Activated CD8-positive, alpha-beta T cell treated with anti-CD3 and anti-CD28 coated beads for 36 hours (primary cell): ENCODE measurements around the gene EXOSC7. TPM values are rescaled to one million over a fixed set of nuclear protein-coding genes. Genes with fewer than 3 reads are reported as not detected.

Experiments used
- ATAC-seq: fragments of 200-7000 bp; cut with Tn5 transposase; one replicate; pipeline ENCODE4 v1.10.0; 2021; ENCODE audit warnings: mild to moderate bottlenecking, moderate library complexity
- CTCF ChIA-PET: fragments of 350-600 bp; sonication (Branson Sonifier 250); formaldehyde crosslinking; loops from one replicate; lab custom pipeline; 2021; ENCODE audit warnings: antibody characterized with exemption; lab: Charles Lee
- POLR2A ChIA-PET: fragments of 350-600 bp; sonication (Branson Sonifier 250); formaldehyde crosslinking; loops from one replicate; lab custom pipeline; 2021; ENCODE audit warnings: antibody characterized with exemption; lab: Charles Lee
- DNase-seq: peaks from one replicate; pipeline ENCODE4 v3.0.0-alpha.2; 2020
- H3K27ac Mint-ChIP-seq: one replicate; pipeline ENCODE4 v1.8.0; 2021; ENCODE audit warnings: mild to moderate bottlenecking, mixed read lengths
- H3K27me3 Mint-ChIP-seq: one replicate; pipeline ENCODE4 v1.8.0; 2021; ENCODE audit warnings: mixed read lengths
- H3K36me3 Mint-ChIP-seq: one replicate; pipeline ENCODE4 v1.8.0; 2021; ENCODE audit warnings: low read depth, mixed read lengths
- H3K4me1 Mint-ChIP-seq: one replicate; pipeline ENCODE4 v1.8.0; 2021; ENCODE audit warnings: low read depth, mixed read lengths
- H3K4me3 Mint-ChIP-seq: one replicate; pipeline ENCODE4 v1.8.0; 2021; ENCODE audit warnings: mild to moderate bottlenecking, moderate library complexity, mixed read lengths
- H3K9me3 Mint-ChIP-seq: one replicate; pipeline ENCODE4 v1.8.0; 2021; ENCODE audit warnings: mixed read lengths
- intact Hi-C: fragments of 100-400 bp; cut with micrococcal nuclease; formaldehyde crosslinking; loops from one replicate; pipeline ENCODE4 v1.10.0; 2022
- total RNA-seq, 2 experiments: library from RNA; stranded (reverse); gene quantifications; one replicate each; pipeline ENCODE4 v1.2.3, GENCODE V29; 2021
- TF ChIP-seq, protein P1 (sequence below): fragments of 200-600 bp; IDR thresholded peaks from one replicate; pipeline ENCODE4 v1.8.0; 2022; ENCODE audit warnings: antibody characterized with exemption, mild to moderate bottlenecking

The EXOSC7 gene
- total RNA-seq, 2 experiments from 2014 or later, result 79.8 to 80.7 TPM

DNA sequence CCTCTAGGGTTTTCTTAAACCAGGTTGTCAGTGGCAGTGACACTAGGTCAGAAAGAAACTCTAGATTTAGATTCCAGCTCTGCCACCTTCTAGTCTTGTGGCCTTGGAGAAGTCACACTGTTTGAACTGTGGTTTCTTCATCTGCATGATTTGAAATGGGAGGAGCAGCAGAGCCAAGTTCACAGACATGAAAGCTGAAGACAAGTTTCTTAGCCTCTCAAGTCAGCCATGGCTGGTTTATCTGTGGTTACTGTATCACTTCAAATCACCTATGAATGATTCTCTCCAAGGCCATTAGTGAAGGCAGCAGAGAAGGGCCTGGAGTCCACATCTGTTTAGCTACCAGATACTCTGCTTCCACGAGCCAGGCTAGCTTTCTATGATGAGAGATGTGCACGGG lies 65.6 kb downstream of the EXOSC7 start:
- DNase-seq, result no peak
- Mint-ChIP-seq H3K4me1 (peaks cover 15% of the 10 kb centered on the region), H3K4me3 (no peak overlapping the region), H3K9me3 (no peaks in the 10 kb centered on the region), H3K36me3 (no peaks in the 10 kb centered on the region), H3K27ac (no peak overlapping the region), H3K27me3 (peaks cover 9% of the 10 kb centered on the region)
- intact Hi-C loops, result loop anchor here (2.0 to 5.0 kb wide), 2 partner anchors 169 to 456 kb away; no protein-coding TSS in a partner anchor
- TF ChIP-seq, protein P1, sequence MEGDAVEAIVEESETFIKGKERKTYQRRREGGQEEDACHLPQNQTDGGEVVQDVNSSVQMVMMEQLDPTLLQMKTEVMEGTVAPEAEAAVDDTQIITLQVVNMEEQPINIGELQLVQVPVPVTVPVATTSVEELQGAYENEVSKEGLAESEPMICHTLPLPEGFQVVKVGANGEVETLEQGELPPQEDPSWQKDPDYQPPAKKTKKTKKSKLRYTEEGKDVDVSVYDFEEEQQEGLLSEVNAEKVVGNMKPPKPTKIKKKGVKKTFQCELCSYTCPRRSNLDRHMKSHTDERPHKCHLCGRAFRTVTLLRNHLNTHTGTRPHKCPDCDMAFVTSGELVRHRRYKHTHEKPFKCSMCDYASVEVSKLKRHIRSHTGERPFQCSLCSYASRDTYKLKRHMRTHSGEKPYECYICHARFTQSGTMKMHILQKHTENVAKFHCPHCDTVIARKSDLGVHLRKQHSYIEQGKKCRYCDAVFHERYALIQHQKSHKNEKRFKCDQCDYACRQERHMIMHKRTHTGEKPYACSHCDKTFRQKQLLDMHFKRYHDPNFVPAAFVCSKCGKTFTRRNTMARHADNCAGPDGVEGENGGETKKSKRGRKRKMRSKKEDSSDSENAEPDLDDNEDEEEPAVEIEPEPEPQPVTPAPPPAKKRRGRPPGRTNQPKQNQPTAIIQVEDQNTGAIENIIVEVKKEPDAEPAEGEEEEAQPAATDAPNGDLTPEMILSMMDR, result no peak
- POLR2A ChIA-PET, result interaction anchor here (0.9 kb wide), 1 partner anchor 341 kb away, joined by 3 read pairs; no protein-coding TSS in a partner anchor
- no peak for ATAC-seq
- CTCF ChIA-PET, result interaction anchor here (0.6 to 15.6 kb wide), 25 partner anchors 8 to 469 kb away, joined by 3 to 390 read pairs (median 4); partner anchors contain the start of gene TMEM158

DNA sequence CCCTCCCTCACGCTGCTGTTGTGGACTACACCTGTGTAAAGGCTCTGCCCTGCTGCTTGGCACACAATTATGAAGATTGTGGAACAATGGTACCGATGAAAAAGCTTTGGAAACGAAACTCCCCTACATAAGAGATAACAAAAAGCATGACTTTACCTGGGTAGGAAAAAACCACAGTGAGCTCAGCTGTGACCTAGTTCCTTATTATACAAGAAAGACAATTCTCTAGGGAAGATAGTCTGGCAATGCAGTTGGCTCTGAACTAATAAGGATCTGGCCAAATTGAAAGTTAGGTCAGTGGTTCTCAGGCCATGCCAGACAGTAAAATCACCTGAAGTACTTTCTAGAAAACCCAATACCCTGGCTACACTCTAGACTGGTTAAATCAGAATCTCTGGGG lies 66.1 kb downstream of the EXOSC7 start:
- peaks cover 15% of the 10 kb centered on the region for H3K4me1 Mint-ChIP-seq
- TF ChIP-seq, protein P1, result no peak
- intact Hi-C loops, result loop anchor here (5.0 kb wide), 1 partner anchor 455 kb away; no protein-coding TSS in a partner anchor
- POLR2A ChIA-PET, result interaction anchor here (0.9 kb wide), 2 partner anchors 288 to 340 kb away, joined by 3 read pairs; no protein-coding TSS in a partner anchor
- no peaks in the 10 kb centered on the region for H3K36me3 Mint-ChIP-seq
- DNase-seq, result no peak
- ATAC-seq, result no peak
- no peak overlapping the region for H3K27ac Mint-ChIP-seq
- H3K9me3 Mint-ChIP-seq, result no peaks in the 10 kb centered on the region
- peaks cover 4% of the 10 kb centered on the region for H3K27me3 Mint-ChIP-seq
- CTCF ChIA-PET, result interaction anchor here (0.8 to 15.6 kb wide), 12 partner anchors 14 to 504 kb away, joined by 3 to 390 read pairs (median 5); partner anchors contain the start of gene TMEM158
- H3K4me3 Mint-ChIP-seq, result no peak overlapping the region

DNA sequence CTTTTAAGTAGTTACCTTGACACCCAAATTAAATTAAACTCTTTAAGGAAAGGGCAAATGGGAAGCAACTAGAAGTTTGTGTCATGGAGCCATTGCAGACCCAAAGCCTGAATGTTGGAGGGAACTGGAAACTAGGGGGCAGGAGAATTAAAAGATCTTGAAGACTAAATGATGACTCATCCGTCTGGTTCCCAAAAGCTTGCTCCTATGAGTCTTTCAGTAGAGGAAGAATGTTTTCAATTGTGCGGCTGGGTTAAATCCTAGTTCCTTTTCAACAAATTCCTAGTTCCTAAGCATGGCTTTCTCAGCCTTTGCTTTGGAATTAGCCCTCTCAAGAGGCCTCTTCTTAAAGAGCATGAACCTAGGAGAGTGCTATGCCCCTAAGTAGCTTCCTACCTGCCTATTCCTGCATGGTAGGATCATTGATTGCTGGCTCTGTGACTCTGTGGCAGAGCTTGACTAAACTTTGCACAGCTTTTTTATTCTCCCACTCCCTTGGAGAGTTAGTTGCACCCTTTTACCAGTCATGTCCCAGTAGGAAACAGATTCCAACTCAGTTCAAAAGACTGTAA lies 67.8 kb downstream of the EXOSC7 start:
- H3K4me3 Mint-ChIP-seq, result no peak overlapping the region
- no peaks in the 10 kb centered on the region for H3K36me3 Mint-ChIP-seq
- POLR2A ChIA-PET, result no interaction called here
- H3K4me1 Mint-ChIP-seq, result peaks cover 15% of the 10 kb centered on the region
- ATAC-seq (no peak), DNase-seq (no peak)
- no peaks in the 10 kb centered on the region for H3K9me3 Mint-ChIP-seq
- CTCF ChIA-PET, result interaction anchor here (1.5 to 15.6 kb wide), 3 partner anchors 12 to 502 kb away, joined by 3 to 390 read pairs (median 66); no protein-coding TSS in a partner anchor
- intact Hi-C loops, result loop anchor here (5.0 kb wide), 1 partner anchor 453 kb away; no protein-coding TSS in a partner anchor
- TF ChIP-seq, protein P1, result no peak
- no peak overlapping the region for H3K27ac Mint-ChIP-seq
- peaks cover 7% of the 10 kb centered on the region for H3K27me3 Mint-ChIP-seq

DNA sequence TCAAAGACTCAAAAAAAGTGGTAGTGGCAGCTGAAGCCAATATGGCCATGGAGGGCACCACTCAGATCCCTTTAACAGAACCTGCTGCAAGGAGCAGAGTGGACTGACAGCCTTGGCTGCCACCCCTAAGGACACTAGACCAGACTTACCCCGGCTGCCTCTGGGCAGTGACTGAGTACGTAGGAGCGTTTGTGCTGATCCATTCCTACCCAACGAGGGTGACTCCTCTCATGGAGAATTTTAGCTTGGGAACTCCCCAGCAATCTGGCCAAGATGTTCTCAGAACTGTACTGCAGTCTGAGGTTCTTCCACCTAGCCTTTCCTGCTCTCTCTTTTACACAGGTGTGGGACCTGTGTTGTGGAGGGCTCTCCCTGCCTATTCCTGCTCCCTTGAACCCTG lies 72.2 kb downstream of the EXOSC7 start:
- Mint-ChIP-seq H3K4me3 (no peak overlapping the region), H3K27me3 (peaks cover 14% of the 10 kb centered on the region), H3K4me1 (no peaks in the 10 kb centered on the region), H3K9me3 (no peaks in the 10 kb centered on the region), H3K27ac (no peak overlapping the region), H3K36me3 (no peaks in the 10 kb centered on the region)
- DNase-seq (no peak), ATAC-seq (no peak)
- intact Hi-C loops, result no loop called here
- TF ChIP-seq, protein P1, result no peak
- CTCF ChIA-PET, result interaction anchor here (1.0 to 15.6 kb wide), 2 partner anchors 11 to 160 kb away, joined by 3 to 390 read pairs; no protein-coding TSS in a partner anchor
- POLR2A ChIA-PET, result no interaction called here

DNA sequence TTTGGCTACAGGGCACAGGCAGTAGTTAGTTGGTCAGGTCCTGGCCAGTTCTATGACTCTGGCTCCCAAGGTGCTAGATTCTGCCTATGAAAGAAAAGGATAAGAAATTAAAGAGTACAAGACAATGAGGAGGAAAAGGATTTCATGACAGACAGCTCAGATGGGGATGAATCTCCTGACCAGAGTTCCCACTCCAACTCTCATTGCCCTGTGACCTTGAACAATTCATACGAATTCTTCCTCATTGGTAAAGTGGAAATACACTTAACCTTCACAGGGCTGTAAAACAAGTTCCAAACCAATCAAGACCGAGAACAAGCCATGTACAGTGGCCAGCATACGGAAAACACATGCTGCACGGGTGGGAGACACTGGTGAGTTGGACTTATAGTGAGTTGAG lies 73.8 kb downstream of the EXOSC7 start:
- no peak for DNase-seq
- TF ChIP-seq, protein P1, result no peak
- no peak for ATAC-seq
- intact Hi-C loops, result no loop called here
- no peaks in the 10 kb centered on the region for H3K36me3 Mint-ChIP-seq
- ChIA-PET CTCF (interaction anchor here (0.9 to 1.8 kb wide), 4 partner anchors 9 to 160 kb away, joined by 3 to 11 read pairs (median 4); no protein-coding TSS in a partner anchor), POLR2A (no interaction called here)
- H3K4me3 Mint-ChIP-seq, result no peak overlapping the region
- peaks cover 17% of the 10 kb centered on the region for H3K27me3 Mint-ChIP-seq
- H3K4me1 Mint-ChIP-seq, result peaks cover 6% of the 10 kb centered on the region
- no peaks in the 10 kb centered on the region for H3K9me3 Mint-ChIP-seq
- no peak overlapping the region for H3K27ac Mint-ChIP-seq
